Neural progenitor cell (in vitro differentiated cells): Measurements from ENCODE around the gene MBLAC1. TPM values are rescaled to one million over a fixed set of nuclear protein-coding genes. Genes with fewer than 3 reads are reported as not detected.
"Not testable (repeated sequence)": the region's sequence is repeated elsewhere in the genome, so short reads cannot be mapped to it uniquely, and the experiment has no call there.

Experiments
- DNase-seq: peaks from one replicate; pipeline ENCODE4 v3.0.0-alpha.2; 2016; ENCODE audit warnings: low spot score
- H2AFZ ChIP-seq: fragments of 200-600 bp; sonication (generic); replicated peaks from 2 replicates; pipeline ENCODE4 v1.6.1; 2016; ENCODE audit warnings: antibody characterized with exemption
- H3F3A ChIP-seq: fragments of 200-600 bp; sonication (generic); 2 replicates; pipeline ENCODE4 v1.6.1; 2016; ENCODE audit warnings: antibody characterized with exemption, low read depth
- H3K27ac ChIP-seq: fragments of 200-600 bp; sonication (generic); 2 replicates; pipeline ENCODE4 v1.5.1; 2016; ENCODE audit warnings: mild to moderate bottlenecking
- H3K27me3 ChIP-seq: fragments of 200-600 bp; sonication (generic); 2 replicates; pipeline ENCODE4 v1.6.1; 2016; ENCODE audit warnings: mild to moderate bottlenecking, moderate library complexity
- H3K36me3 ChIP-seq: fragments of 200-600 bp; sonication (generic); 2 replicates; pipeline ENCODE4 v1.5.1; 2016
- H3K4me1 ChIP-seq: fragments of 200-600 bp; sonication (generic); 2 replicates; pipeline ENCODE4 v1.6.1; 2016; ENCODE audit warnings: mixed run types
- H3K4me2 ChIP-seq: fragments of 200-600 bp; sonication (generic); 2 replicates; pipeline ENCODE4 v1.6.1; 2016
- H3K4me3 ChIP-seq: fragments of 200-600 bp; sonication (generic); 2 replicates; pipeline ENCODE4 v1.5.1; 2016
- H3K79me2 ChIP-seq: fragments of 200-600 bp; sonication (generic); 2 replicates; pipeline ENCODE4 v1.6.1; 2016; ENCODE audit warnings: low read depth
- H3K9ac ChIP-seq: fragments of 200-600 bp; sonication (generic); 2 replicates; pipeline ENCODE4 v1.6.1; 2016
- H3K9me3 ChIP-seq: fragments of 200-600 bp; sonication (generic); 2 replicates; pipeline ENCODE4 v1.5.1; 2016; ENCODE audit warnings: low read depth
- H4K20me1 ChIP-seq: fragments of 200-600 bp; sonication (generic); 2 replicates; pipeline ENCODE4 v1.6.1; 2016; ENCODE audit warnings: low read depth
- H3K27ac Mint-ChIP-seq: 3 replicates; pipeline ENCODE4 v1.8.0; 2021; ENCODE audit warnings: mixed read lengths
- H3K27me3 Mint-ChIP-seq: 2 replicates; pipeline ENCODE4 v1.8.0; 2022; ENCODE audit warnings: low read depth, mild to moderate bottlenecking, inconsistent platforms, moderate library complexity, mixed read lengths; ENCODE audit not compliant: insufficient read depth
- H3K36me3 Mint-ChIP-seq: 3 replicates; pipeline ENCODE4 v1.8.0; 2021; ENCODE audit warnings: mixed read lengths
- H3K4me1 Mint-ChIP-seq: 3 replicates; pipeline ENCODE4 v1.8.0; 2021; ENCODE audit warnings: mixed read lengths
- H3K4me3 Mint-ChIP-seq: 3 replicates; pipeline ENCODE4 v1.8.0; 2021; ENCODE audit warnings: mild to moderate bottlenecking, moderate library complexity, mixed read lengths
- H3K9me3 Mint-ChIP-seq: 3 replicates; pipeline ENCODE4 v1.8.0; 2020; ENCODE audit warnings: mixed read lengths
- EZH2 ChIP-seq: fragments of 200-600 bp; sonication (generic); IDR thresholded peaks from 2 replicates; pipeline ENCODE4 v1.6.1; 2017; ENCODE audit warnings: antibody characterized with exemption, mild to moderate bottlenecking, moderate library complexity
- EZH2phosphoT487 ChIP-seq: fragments of 200-600 bp; sonication (generic); IDR thresholded peaks from 2 replicates; pipeline ENCODE4 v1.6.1; 2017; ENCODE audit warnings: antibody characterized with exemption
- total RNA-seq: library from RNA; depleted of rRNA; stranded (reverse); fragments of >200 nt; gene quantifications from 2 replicates; pipeline ENCODE4 v1.2.3, GENCODE V29; 2015; ENCODE audit warnings: low replicate concordance
- TF ChIP-seq, protein P1 (sequence below): fragments of 200-600 bp; sonication (generic); IDR thresholded peaks from 2 replicates; pipeline ENCODE4 v1.5.1; 2017; ENCODE audit warnings: antibody characterized with exemption, mild to moderate bottlenecking

Gene MBLAC1
- total RNA-seq, 1 donor from 2014 or later: 1.6 TPM

DNA sequence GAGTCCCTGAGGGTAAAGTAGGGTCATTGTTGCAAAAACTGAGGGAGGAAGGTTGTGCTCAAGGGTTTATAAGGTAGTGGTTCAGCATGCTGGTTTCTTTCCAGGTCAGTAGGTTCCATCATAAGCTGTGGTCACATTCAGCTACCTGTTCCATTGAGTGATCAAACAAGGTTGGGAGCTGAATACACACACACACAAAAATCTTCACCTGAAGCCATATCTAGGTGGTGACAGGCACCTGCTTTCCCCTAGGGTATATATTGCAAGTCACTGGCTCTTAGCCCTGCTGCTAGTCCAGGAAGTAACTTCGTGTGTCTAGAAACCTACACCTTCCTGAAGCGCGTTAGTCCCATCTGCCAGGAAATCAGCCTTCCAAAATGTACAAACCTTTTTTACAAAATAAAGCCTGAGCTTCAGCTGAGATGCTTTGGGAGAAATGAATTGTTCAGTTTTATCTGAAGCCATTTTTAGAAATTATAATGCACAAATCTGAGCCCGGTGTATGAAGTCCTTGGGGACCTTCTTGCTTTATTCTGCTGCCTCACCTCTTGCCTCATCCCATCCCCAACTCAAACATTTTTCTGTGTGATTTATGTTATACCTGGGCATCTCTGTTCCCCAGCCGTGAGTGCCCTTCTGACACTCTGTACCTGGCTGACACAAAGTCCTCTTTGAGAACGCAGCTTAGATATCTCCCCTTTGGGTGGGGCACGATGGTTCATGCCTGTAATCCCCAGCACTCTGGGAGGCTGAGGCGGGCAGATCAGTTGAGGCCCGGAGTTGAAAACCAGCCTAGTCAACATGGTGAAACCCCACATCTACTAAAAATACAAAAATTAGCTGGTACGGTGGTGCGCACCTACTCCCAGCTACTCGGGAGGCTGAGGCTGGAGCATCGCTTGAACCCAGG, 11.3 kb downstream of the MBLAC1 start:
- Mint-ChIP-seq H3K27me3 (peaks cover 3% of the 10 kb centered on the region), H3K9me3 (no peaks in the 10 kb centered on the region), H3K4me1 (no peaks in the 10 kb centered on the region), H3K4me3 (no peak overlapping the region), H3K27ac (no peak overlapping the region), H3K36me3 (no peaks in the 10 kb centered on the region)
- Histone ChIP-seq H3K27ac (no peak overlapping the region), H3K4me2 (no peak overlapping the region), H3F3A (peaks cover 3% of the 10 kb centered on the region), H2AFZ (no peak overlapping the region), H3K79me2 (no peaks in the 10 kb centered on the region), H4K20me1 (no peaks in the 10 kb centered on the region), H3K27me3 (no peaks in the 10 kb centered on the region), H3K4me3 (no peak overlapping the region), H3K36me3 (no peaks in the 10 kb centered on the region), H3K9ac (no peak overlapping the region), H3K9me3 (no peaks in the 10 kb centered on the region), H3K4me1 (no peaks in the 10 kb centered on the region)
- no peak for DNase-seq
- TF ChIP-seq EZH2 (no peak), EZH2phosphoT487 (no peak)
- TF ChIP-seq, protein P1, sequence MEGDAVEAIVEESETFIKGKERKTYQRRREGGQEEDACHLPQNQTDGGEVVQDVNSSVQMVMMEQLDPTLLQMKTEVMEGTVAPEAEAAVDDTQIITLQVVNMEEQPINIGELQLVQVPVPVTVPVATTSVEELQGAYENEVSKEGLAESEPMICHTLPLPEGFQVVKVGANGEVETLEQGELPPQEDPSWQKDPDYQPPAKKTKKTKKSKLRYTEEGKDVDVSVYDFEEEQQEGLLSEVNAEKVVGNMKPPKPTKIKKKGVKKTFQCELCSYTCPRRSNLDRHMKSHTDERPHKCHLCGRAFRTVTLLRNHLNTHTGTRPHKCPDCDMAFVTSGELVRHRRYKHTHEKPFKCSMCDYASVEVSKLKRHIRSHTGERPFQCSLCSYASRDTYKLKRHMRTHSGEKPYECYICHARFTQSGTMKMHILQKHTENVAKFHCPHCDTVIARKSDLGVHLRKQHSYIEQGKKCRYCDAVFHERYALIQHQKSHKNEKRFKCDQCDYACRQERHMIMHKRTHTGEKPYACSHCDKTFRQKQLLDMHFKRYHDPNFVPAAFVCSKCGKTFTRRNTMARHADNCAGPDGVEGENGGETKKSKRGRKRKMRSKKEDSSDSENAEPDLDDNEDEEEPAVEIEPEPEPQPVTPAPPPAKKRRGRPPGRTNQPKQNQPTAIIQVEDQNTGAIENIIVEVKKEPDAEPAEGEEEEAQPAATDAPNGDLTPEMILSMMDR: no peak

DNA sequence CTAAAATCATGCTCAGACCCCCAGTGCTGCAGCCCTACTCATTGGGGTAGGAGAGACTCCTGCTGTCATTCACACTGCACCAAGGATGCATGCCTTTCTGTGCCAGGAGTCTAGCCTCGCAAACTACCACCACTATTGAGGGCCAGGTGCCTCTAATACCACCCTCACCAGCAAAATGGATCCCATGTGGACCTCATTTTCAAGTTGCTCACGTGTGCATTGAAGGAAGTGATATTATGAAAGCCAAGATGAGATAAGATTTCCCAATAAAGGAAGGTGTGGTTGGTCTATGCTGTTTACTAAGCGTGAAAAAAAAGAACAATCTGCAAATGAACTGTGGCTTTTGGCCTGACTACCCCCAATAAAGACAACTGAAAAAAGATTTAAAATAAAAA, 14.8 kb downstream of the MBLAC1 start:
- no peak overlapping the region for H3K9ac ChIP-seq
- H3F3A ChIP-seq: no peaks in the 10 kb centered on the region
- no peaks in the 10 kb centered on the region for H3K9me3 ChIP-seq
- H2AFZ ChIP-seq: no peak overlapping the region
- H3K79me2 ChIP-seq: no peaks in the 10 kb centered on the region
- no peaks in the 10 kb centered on the region for H3K4me1 ChIP-seq
- no peak overlapping the region for H3K27ac ChIP-seq
- Mint-ChIP-seq H3K4me1 (no peaks in the 10 kb centered on the region), H3K4me3 (no peak overlapping the region), H3K27ac (no peak overlapping the region), H3K27me3 (peaks cover 3% of the 10 kb centered on the region), H3K9me3 (no peaks in the 10 kb centered on the region), H3K36me3 (no peaks in the 10 kb centered on the region)
- H3K4me2 ChIP-seq: no peak overlapping the region
- H3K27me3 ChIP-seq: no peaks in the 10 kb centered on the region
- DNase-seq: no peak
- H3K4me3 ChIP-seq: no peak overlapping the region
- no peaks in the 10 kb centered on the region for H4K20me1 ChIP-seq
- H3K36me3 ChIP-seq: no peaks in the 10 kb centered on the region
- TF ChIP-seq EZH2 (no peak), EZH2phosphoT487 (no peak)
- TF ChIP-seq, protein P1: no peak

DNA sequence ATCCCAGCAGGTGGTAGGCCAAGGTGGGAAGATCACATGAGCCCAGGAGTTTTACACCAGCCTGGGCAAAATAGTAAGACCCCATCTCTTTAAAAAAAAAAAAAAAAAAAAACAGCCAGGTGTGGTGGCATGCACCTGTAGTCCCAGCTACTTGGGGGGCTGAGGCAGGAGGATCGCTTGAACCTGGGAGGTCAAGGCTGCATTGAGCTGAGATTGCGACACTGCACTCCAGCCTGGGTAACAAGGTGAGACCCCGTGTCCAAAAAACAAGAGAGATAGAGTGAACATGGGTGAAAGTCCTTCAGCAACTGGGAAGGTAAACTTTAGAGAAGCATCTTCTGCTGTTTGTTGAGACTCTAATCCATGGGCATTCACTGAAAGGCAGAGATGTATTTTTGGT, 15.7 kb downstream of the MBLAC1 start:
- H3K36me3 Mint-ChIP-seq: no peaks in the 10 kb centered on the region
- Histone ChIP-seq H4K20me1 (no peaks in the 10 kb centered on the region), H3K4me2 (no peak overlapping the region), H3K27ac (no peak overlapping the region), H3K36me3 (no peaks in the 10 kb centered on the region), H2AFZ (no peak overlapping the region), H3K4me3 (no peak overlapping the region), H3K9ac (no peak overlapping the region), H3K27me3 (no peaks in the 10 kb centered on the region), H3K4me1 (no peaks in the 10 kb centered on the region), H3K79me2 (no peaks in the 10 kb centered on the region), H3K9me3 (no peaks in the 10 kb centered on the region), H3F3A (no peaks in the 10 kb centered on the region)
- peaks cover 3% of the 10 kb centered on the region for H3K27me3 Mint-ChIP-seq
- H3K4me3 Mint-ChIP-seq: no peak overlapping the region
- DNase-seq: no peak
- H3K27ac Mint-ChIP-seq: no peak overlapping the region
- H3K4me1 Mint-ChIP-seq: no peaks in the 10 kb centered on the region
- TF ChIP-seq EZH2phosphoT487 (no peak), EZH2 (no peak)
- TF ChIP-seq, protein P1: no peak
- no peaks in the 10 kb centered on the region for H3K9me3 Mint-ChIP-seq

DNA sequence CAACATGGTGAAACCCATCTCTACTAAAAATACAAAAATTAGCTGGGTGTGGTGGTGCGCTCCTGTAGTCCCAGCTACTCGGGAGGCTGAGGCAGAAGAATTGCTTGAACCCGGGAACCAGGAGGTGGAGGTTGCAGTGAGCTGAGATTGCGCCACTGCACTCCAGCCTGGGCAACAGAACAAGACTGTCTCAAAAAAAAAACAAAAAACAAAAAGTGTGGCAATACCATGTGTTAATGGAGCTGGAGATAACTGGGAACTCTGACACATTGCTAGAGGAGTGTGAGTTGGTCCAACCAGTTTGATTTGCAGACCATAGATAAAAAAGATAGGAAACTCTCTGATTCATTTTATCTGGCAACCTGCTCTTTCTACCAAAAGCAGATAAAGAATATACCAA, 19.6 kb downstream of the MBLAC1 start:
- not testable (repeated sequence) for H3K27me3 Mint-ChIP-seq, H3K9me3 Mint-ChIP-seq, H3K36me3 Mint-ChIP-seq

More for the DNA sequence above, 19.6 kb downstream of the MBLAC1 start:
- not testable (repeated sequence) for DNase-seq, H3K36me3 ChIP-seq, H4K20me1 ChIP-seq, H3K4me1 ChIP-seq, H3F3A ChIP-seq, H3K9ac ChIP-seq, H3K9me3 ChIP-seq, H3K4me3 Mint-ChIP-seq, H3K27me3 ChIP-seq, H2AFZ ChIP-seq, H3K27ac ChIP-seq, H3K4me2 ChIP-seq, H3K4me3 ChIP-seq, H3K27ac Mint-ChIP-seq
- H3K4me1 Mint-ChIP-seq: peaks cover 13% of the 10 kb centered on the region
- H3K79me2 ChIP-seq: peaks cover 25% of the 10 kb centered on the region
